NK-92 (cell line): ENCODE data around the gene SMC1B.
"Not testable (repeated sequence)": the region's sequence is repeated elsewhere in the genome, so short reads cannot be mapped to it uniquely, and the experiment has no call there.

Experiments
- DNase-seq: peaks from one replicate; lab custom pipeline; 2025; ENCODE audit not compliant: unreplicated experiment; lab: John Stamatoyannopoulos, UW

The SMC1B gene

GRCh38 chr22:45351956-45352355, 61.4 kb downstream of the SMC1B start:
- no peak for DNase-seq

DNA sequence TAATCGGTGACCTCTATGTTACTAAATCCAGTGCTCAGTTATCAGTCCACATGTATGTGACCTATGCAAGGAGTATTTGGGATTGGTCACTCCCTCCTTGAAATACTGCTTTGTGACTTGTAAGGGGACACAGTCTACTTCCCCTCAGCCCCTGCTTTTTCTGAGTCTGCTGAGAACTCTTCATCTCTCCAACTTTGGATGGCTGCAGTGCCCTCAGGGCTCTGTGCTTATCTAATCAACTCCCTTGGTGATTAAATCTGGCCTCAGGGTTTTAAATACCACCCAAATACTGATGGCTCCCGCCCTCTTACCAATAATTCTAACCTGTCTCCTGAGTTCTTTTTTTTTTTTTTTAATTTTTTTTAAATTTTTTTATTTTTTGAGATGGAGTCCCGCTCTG, 63.5 kb downstream of the SMC1B start:
- no peak for DNase-seq

GRCh38 chr22:45344334-45344733, 69.1 kb downstream of the SMC1B start:
- no peak for DNase-seq

GRCh38 chr22:45343143-45343542, 70.3 kb downstream of the SMC1B start:
- no peak for DNase-seq

GRCh38 chr22:45341498-45341897, 71.9 kb downstream of the SMC1B start:
- DNase-seq: no peak

DNA sequence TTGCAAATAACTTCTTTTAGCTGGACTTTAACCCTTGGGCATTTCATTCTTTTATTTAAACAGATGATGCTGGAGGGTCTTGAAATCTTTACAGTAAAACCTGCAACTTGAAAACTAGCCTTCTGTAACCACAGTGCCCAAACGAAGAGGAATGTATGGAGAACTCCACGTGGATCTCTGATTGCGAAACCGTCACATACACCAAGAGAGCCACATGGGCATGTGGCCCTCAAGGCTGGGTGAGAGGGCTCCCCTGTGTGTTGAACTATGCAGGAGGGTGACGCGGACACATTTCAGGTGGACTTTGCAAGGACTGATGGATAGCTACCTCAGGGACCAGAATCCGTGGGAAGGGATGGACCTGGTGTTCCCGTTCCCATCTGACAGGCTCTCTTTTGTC, 73.1 kb downstream of the SMC1B start:
- DNase-seq: no peak

- no peak for DNase-seq
Observed at GRCh38 chr22:45338795-45339194, 74.6 kb downstream of the SMC1B start.

GRCh38 chr22:45337536-45337935, 75.9 kb downstream of the SMC1B start:
- DNase-seq: no peak

DNA sequence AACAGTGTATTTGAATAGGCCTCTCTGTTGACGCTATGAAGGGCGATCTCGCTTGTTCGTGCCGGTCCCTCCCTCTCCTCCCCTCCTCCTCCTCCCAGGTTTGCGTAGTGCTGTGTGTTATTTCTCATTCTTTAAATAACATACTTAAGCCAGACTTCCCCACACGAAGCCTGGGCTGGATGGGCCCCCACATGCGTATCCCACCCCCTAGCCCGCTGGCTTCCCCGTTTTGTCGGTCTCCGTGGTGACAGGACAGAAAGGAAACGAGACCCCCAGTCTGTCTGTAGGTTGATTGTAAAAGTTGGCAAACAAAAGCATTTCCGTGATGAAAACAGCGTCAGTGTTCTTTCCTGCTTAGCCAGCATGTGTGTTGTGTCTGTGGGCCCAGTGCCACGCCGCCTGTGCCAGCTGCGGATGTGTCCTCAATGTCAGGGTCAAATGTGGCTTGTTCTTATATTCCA, 76.4 kb downstream of the SMC1B start:
- no peak for DNase-seq

GRCh38 chr22:45335854-45336522, 77.4 kb downstream of the SMC1B start:
- no peak for DNase-seq

DNA sequence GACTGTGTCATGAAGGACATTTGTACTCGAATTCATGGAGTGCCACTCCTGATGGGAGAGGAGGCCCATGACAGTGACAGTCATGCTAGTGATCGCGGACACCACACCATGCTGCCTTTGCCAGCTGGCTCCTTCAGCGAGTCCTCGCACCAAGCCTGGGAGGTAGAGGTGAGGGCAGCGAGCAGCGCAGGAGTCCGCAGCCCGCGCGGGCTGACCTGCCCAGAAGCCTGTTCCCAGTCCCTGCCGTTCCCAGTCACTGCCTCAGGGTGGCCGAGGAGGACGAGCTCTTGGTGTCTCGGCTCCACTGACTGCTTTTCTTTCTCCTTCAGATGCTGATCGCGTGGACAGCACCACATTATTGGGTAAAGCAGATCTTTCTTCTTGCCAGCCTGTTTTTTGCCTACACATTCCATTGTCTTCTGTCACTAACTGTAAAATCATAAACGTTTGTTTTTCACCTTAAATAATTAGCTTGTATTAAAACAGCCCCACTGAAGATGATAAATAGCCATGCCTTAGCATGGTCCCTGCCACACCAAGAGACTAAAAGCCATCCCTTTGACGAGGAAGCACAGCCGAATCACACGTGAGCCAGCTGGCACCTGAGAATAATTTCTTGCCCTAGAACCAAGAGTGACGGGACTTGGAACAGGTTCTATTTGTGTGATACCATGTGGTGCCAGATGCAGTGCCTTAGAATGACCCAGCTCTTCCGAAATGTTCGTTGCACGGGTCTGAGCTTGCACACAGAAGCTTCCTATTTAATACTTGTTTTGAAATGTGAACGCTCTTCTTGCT, 78.2 kb downstream of the SMC1B start:
- no peak for DNase-seq

GRCh38 chr22:45334528-45334927, 78.9 kb downstream of the SMC1B start:
- DNase-seq: no peak

GRCh38 chr22:45334068-45334467, 79.3 kb downstream of the SMC1B start:
- DNase-seq: no peak

- no peak for DNase-seq
Observed at GRCh38 chr22:45332001-45332400, 81.4 kb downstream of the SMC1B start.

- no peak for DNase-seq
Observed at GRCh38 chr22:45331486-45331885, 81.9 kb downstream of the SMC1B start.

GRCh38 chr22:45330548-45330947, 82.9 kb downstream of the SMC1B start:
- no peak for DNase-seq

DNA sequence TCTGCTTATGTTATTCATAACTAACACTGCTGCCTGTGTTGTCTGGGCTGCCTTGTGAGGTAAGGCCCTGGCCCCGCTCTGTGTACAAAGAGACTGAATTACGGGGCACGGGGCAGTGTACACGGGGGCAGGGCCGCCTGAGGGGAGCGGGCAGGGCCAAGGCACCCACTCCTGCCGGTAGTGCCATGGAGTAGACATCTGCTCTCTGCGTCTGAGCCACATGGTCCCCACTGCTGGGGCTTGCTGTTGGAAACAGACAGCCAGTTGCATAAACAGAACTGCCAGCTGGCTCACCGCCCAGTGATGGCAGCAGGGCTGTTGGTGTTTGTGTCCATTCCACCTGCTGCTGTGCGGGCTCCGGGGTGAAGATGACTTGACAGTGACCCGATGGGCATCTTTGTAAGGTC, 83.9 kb downstream of the SMC1B start:
- DNase-seq: no peak

DNA sequence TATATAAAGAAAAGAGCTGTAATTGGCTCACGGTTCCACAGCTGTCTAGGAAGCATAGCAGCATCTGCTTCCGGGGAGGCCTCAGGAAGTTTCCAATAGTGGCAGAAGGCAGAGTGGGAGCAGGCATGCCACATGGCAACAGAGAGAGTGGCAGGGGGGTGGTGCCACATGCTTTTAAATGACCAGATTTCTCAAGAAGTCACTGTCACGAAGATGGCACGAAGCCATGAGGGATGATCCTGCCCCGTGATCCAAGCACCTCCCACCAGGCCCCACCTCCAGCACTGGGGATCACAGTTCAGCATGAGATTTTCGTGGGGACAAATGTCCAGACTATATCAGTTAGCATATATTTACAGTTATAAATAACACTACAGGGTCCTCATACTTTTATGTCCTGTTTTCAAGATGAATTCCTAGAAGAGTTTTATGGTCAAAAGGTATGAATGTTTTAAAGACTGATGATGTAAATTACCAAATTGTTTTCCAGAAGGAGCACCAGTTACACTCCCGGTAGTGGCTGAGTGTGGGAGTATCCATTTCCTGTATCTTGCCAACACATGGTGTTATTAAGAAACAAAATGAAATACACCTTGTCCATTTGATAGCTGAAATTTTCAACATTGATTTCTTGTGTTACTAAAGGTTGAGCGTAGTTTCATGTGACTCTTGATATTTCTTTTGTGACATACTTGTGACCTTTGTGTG, 84.4 kb downstream of the SMC1B start:
- DNase-seq: no peak

- not testable (repeated sequence) for DNase-seq
Observed at GRCh38 chr22:45328261-45328660, 85.1 kb downstream of the SMC1B start.

DNA sequence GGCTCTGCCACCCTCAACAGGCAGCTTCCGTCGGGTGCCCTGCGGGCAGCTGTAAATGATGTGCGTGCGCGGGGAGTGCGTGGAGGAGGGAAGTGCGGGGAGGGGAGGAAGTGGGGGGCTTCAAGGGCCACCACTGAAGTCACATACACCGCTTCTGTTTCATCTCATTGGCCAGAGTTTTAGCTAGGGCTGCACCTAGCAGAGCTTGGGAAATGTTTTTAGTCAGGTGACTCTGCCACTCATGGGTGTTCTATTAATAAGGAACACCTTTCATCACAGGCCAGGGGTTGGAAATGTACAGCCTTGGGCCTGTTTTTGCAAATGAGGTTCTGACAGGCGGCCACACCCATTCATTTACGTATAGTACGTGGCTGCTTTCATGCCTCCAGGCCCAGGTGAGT, 89.1 kb downstream of the SMC1B start:
- no peak for DNase-seq

- DNase-seq: no peak
Observed at GRCh38 chr22:45323695-45324094, 89.7 kb downstream of the SMC1B start.
